Brain microvascular endothelial cell (primary cell): Measurements from ENCODE around the gene FOXB1.

Source experiments
- DNase-seq: peaks from one replicate; pipeline ENCODE4 v3.0.0-alpha.2; 2020
- H3K27ac ChIP-seq: fragments of 250-450 bp; sonication (Bioruptor Pico); 2 replicates; pipeline ENCODE4 v1.5.1; 2020; ENCODE audit warnings: mild to moderate bottlenecking, moderate library complexity
- H3K27me3 ChIP-seq: fragments of 250-450 bp; sonication (Bioruptor Pico); replicated peaks from 2 replicates; pipeline ENCODE4 v1.5.1; 2020; ENCODE audit warnings: mild to moderate bottlenecking
- H3K36me3 ChIP-seq: fragments of 250-450 bp; sonication (Bioruptor Pico); replicated peaks from 2 replicates; pipeline ENCODE4 v1.5.1; 2020; ENCODE audit warnings: mild to moderate bottlenecking
- H3K4me3 ChIP-seq: 2 replicates; pipeline ENCODE4 v1.5.1; 2011; ENCODE audit warnings: low read depth, mild to moderate bottlenecking, control low read depth, low read length, moderate library complexity
- in situ Hi-C: cut with HindIII; loops from 2 replicates; pipeline ENCODE4 v1.10.0; 2017; ENCODE audit warnings: low sequenced_read_pairs, low pct_ligation_motif_present
- TF ChIP-seq, protein P1 (sequence below): IDR thresholded peaks from 2 replicates; pipeline ENCODE4 v1.5.1; 2011; ENCODE audit warnings: low read depth, mild to moderate bottlenecking, moderate library complexity, low read length, control low read depth, inconsistent platforms; ENCODE audit errors: missing control alignments

Gene FOXB1

DNA sequence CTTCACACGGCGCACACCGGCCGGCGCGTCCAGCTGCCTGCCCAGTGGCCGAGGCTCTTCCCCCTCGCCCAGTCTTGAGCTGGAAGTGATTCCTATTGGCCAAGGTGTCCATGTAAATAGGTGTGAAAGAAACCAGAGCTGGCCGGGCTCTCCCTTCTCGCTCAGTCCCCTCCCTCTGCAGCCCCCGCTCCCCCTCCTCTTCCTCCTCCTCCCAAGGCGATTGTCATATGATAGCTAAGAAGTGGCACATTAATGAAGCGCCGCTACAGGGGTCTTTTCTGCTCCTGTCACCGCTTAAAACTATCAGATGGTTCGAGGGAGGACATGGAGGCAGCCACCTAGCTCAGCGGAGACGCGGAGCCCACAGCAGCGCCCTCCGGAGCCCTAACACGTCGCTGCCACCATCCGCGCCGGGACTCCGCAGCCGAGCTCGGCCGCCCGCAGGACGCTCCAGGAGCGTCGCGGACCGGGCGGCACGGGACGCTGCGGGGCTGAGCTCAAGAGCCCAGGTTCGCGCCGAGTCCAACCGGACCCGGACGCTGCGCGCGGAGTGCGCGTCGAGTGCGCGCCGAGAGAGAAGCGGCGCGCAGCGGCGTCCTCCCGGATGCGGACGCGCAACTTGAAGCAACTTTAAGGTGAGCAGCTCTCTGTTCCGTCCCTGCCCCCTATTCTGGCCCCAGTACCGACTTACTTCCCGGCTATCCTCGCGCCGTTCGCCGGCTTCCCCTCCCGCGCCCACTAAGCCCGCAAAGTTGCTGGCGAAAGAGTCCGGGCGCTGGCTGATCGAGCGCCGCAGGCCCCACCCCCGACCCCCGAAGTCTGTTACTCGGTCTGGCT is at the start of gene FOXB1:
TSS of gene FOXB1 (plus strand) at position 303 of the 837 bp plus-strand sequence. CDS start 653 bp downstream, outside the sequence.
- TF ChIP-seq, protein P1, sequence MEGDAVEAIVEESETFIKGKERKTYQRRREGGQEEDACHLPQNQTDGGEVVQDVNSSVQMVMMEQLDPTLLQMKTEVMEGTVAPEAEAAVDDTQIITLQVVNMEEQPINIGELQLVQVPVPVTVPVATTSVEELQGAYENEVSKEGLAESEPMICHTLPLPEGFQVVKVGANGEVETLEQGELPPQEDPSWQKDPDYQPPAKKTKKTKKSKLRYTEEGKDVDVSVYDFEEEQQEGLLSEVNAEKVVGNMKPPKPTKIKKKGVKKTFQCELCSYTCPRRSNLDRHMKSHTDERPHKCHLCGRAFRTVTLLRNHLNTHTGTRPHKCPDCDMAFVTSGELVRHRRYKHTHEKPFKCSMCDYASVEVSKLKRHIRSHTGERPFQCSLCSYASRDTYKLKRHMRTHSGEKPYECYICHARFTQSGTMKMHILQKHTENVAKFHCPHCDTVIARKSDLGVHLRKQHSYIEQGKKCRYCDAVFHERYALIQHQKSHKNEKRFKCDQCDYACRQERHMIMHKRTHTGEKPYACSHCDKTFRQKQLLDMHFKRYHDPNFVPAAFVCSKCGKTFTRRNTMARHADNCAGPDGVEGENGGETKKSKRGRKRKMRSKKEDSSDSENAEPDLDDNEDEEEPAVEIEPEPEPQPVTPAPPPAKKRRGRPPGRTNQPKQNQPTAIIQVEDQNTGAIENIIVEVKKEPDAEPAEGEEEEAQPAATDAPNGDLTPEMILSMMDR = peak; percentile 2
- no peaks in the 10 kb centered on the region for H3K36me3 ChIP-seq
- no peak for DNase-seq
- H3K27ac ChIP-seq = no peak within 1 kb of the TSS
- in situ Hi-C loops = no loop called here
- peak within 1 kb of the TSS; percentile 5 for H3K4me3 ChIP-seq
- H3K27me3 ChIP-seq = peaks cover 91% of the 10 kb centered on the region

GRCh38 chr15:59958288-59958687 is 45.8 kb upstream of the FOXB1 start:
- in situ Hi-C loops = no loop called here

DNA sequence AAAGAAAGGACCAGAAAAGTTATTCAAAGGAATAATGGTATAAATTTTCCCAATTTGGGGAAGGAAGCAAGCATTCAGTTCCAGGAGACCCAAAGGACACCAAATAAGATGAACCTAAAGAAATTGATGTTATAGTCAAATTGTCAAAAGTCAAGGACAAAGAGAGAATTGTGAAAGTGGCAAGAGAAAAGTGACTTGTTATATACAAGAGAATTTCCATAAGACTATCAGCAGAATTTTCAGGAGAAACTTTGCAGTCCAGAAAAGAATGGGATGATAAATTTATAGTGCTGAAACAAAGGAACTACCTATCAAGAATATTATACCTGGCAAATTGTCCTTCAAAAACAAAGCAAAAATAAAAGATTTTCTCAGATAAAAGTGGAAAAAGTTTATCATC is 43.8 kb upstream of the FOXB1 start:
- DNase-seq = no peak
- no peak overlapping the region for H3K27ac ChIP-seq
- H3K27me3 ChIP-seq = no peaks in the 10 kb centered on the region
- H3K4me3 ChIP-seq = no peak overlapping the region
- TF ChIP-seq, protein P1 = no peak
- H3K36me3 ChIP-seq = no peaks in the 10 kb centered on the region
- in situ Hi-C loops = no loop called here

More at GRCh38 chr15:59958288-59958687, 45.8 kb upstream of the FOXB1 start:
- TF ChIP-seq, protein P1 = no peak
- Histone ChIP-seq H3K4me3 (no peak overlapping the region), H3K36me3 (no peaks in the 10 kb centered on the region), H3K27ac (no peak overlapping the region), H3K27me3 (no peaks in the 10 kb centered on the region)
- no peak for DNase-seq

DNA sequence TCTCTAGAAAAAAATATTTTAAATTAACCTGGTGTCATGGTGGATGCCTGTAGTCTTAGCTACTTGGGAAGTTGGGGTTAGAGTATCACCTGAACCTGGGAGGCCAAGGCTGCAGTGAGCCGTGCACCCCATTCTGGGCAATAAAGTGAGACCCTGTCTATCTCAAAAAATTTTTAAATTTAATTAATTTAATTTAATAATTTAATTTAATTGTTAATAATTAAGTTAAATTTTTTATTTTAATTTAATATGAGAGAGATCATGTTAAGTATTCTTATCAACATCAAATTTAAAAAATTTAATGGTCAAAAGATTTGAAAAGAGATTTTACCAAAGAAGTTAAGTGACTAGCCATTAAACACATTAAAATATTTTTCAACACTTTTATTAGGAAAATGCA is 40.8 kb upstream of the FOXB1 start:
- TF ChIP-seq, protein P1 = no peak
- Histone ChIP-seq H3K27ac (no peak overlapping the region), H3K36me3 (no peaks in the 10 kb centered on the region), H3K27me3 (no peaks in the 10 kb centered on the region), H3K4me3 (no peak overlapping the region)
- in situ Hi-C loops = no loop called here
- no peak for DNase-seq

- no peak overlapping the region for H3K4me3 ChIP-seq
- in situ Hi-C loops = no loop called here
- no peak for DNase-seq
- TF ChIP-seq, protein P1 = no peak
- H3K27ac ChIP-seq = no peak overlapping the region
- no peaks in the 10 kb centered on the region for H3K36me3 ChIP-seq
- no peaks in the 10 kb centered on the region for H3K27me3 ChIP-seq
Measured at GRCh38 chr15:59963925-59964324, 40.2 kb upstream of the FOXB1 start.
